MM.1S (cell line): ENCODE measurements around the gene IFTAP.

Experiments used
- EZH2 ChIP-seq: fragments of 300-600 bp; sonication (generic); optimal IDR thresholded peaks from 2 replicates; pipeline ENCODE3; 2017; ENCODE audit warnings: low read depth, mild to moderate bottlenecking, antibody characterized with exemption, low read length, mixed read lengths
- EZH2phosphoT487 ChIP-seq: fragments of 300-600 bp; sonication (generic); IDR thresholded peaks from 2 replicates; pipeline ENCODE4 v1.6.1; 2018; ENCODE audit warnings: antibody characterized with exemption, low read length
- TF ChIP-seq, protein P1 (sequence below): fragments of 300-600 bp; sonication (generic); IDR thresholded peaks from 2 replicates; pipeline ENCODE4 v1.5.1; 2016; ENCODE audit warnings: antibody characterized with exemption, low read length, mixed read lengths

DNA sequence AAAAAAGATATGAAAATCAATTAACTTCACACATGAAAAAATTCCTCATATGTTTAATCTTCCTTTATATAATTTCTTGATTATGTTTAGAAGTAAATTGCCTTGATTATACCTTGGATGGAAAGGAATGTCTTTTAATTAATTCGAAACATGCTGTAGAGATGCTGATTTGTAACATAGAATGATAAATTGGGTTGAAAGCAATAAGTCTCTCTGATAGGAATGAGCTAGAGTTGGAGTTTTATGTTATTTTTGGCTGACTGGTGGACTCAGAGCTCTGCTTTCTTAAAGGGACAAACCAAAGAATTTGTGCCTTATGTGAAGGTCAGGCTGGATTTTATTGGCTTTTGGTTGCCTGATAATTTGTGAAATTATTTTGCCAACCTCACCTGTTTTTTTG lies 98.4 kb downstream of the IFTAP start:
- TF ChIP-seq EZH2 (no peak), EZH2phosphoT487 (no peak)
- TF ChIP-seq, protein P1, sequence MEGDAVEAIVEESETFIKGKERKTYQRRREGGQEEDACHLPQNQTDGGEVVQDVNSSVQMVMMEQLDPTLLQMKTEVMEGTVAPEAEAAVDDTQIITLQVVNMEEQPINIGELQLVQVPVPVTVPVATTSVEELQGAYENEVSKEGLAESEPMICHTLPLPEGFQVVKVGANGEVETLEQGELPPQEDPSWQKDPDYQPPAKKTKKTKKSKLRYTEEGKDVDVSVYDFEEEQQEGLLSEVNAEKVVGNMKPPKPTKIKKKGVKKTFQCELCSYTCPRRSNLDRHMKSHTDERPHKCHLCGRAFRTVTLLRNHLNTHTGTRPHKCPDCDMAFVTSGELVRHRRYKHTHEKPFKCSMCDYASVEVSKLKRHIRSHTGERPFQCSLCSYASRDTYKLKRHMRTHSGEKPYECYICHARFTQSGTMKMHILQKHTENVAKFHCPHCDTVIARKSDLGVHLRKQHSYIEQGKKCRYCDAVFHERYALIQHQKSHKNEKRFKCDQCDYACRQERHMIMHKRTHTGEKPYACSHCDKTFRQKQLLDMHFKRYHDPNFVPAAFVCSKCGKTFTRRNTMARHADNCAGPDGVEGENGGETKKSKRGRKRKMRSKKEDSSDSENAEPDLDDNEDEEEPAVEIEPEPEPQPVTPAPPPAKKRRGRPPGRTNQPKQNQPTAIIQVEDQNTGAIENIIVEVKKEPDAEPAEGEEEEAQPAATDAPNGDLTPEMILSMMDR: no peak
